GM19240 (cell line): ENCODE data around the gene TAS1R1.

Experiments
- DNase-seq: peaks from one replicate; pipeline ENCODE4 v3.0.0; 2011; ENCODE audit warnings: low spot score; ENCODE audit not compliant: insufficient read length

Gene TAS1R1

GRCh38 chr1:6570987-6571386 is 15.9 kb downstream of the TAS1R1 start:
- no peak for DNase-seq

- DNase-seq: no peak
These were observed 17.7 kb downstream of the TAS1R1 start for GRCh38 chr1:6572653-6573383.

- no peak for DNase-seq
These were observed 19.0 kb downstream of the TAS1R1 start for GRCh38 chr1:6574025-6574620.

- no peak for DNase-seq
These were observed 19.7 kb downstream of the TAS1R1 start for GRCh38 chr1:6574818-6575217.

- DNase-seq: no peak
These were observed 22.9 kb downstream of the TAS1R1 start for GRCh38 chr1:6577831-6578525.

GRCh38 chr1:6578624-6579373 is 23.7 kb downstream of the TAS1R1 start:
- no peak for DNase-seq

GRCh38 chr1:6579374-6580118 is 24.4 kb downstream of the TAS1R1 start, which contains the start of gene ZBTB48:
ZBTB48 (plus strand) TSS chr1:6579994; CDS start chr1:6580610, 616 bp downstream.
- DNase-seq: peak; percentile 100

GRCh38 chr1:6580119-6580592 is 25.0 kb downstream of the TAS1R1 start:
- no peak for DNase-seq

GRCh38 chr1:6580593-6581409 is 25.7 kb downstream of the TAS1R1 start:
- no peak for DNase-seq

GRCh38 chr1:6581561-6582305 is 26.6 kb downstream of the TAS1R1 start:
- no peak for DNase-seq

GRCh38 chr1:6582370-6582769 is 27.3 kb downstream of the TAS1R1 start:
- DNase-seq: no peak

- no peak for DNase-seq
These were observed 29.3 kb downstream of the TAS1R1 start for GRCh38 chr1:6584126-6585080.

- no peak for DNase-seq
These were observed 30.1 kb downstream of the TAS1R1 start for GRCh38 chr1:6585081-6585722.

GRCh38 chr1:6585841-6586240 is 30.7 kb downstream of the TAS1R1 start:
- no peak for DNase-seq

GRCh38 chr1:6586404-6586816 is 31.3 kb downstream of the TAS1R1 start:
- no peak for DNase-seq

GRCh38 chr1:6587261-6588005 is 32.3 kb downstream of the TAS1R1 start:
- no peak for DNase-seq
